Fibroblast of skin of left biceps (primary cell): ENCODE data around the gene EEPD1.

Experiments
- DNase-seq, 2 experiments: peaks; one replicate each; pipeline ENCODE4 v3.0.0-alpha.2; 2013; ENCODE audit warnings: low read depth in 2 of 2

Gene EEPD1

DNA sequence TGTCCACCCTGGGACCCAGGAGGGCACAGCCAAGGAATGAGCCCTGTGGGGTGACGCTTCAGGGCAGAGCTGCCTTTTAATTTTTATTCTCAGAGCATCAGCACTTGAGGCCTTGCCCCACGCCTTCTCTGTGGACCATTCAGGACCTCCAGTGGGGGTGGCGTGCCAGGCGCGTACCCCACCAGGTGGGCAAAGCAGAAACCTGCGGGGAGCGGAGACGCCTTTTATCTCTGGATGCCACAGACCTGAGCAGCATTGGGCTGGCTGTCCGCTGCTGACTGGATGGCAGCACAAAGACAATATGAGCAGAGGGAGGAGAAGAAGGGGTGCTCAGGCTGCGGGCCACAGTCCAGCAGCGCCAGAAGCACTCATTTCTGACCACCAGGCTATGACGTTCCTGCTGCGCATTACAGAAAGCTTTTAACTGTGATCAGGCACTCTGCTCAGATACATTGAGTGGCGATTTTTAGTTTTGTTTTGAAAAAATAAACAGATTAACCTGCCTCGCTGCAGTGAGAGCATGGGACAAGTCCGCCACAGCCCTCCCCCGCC is 146.2 kb downstream of the EEPD1 start:
- no peak for DNase-seq

DNA sequence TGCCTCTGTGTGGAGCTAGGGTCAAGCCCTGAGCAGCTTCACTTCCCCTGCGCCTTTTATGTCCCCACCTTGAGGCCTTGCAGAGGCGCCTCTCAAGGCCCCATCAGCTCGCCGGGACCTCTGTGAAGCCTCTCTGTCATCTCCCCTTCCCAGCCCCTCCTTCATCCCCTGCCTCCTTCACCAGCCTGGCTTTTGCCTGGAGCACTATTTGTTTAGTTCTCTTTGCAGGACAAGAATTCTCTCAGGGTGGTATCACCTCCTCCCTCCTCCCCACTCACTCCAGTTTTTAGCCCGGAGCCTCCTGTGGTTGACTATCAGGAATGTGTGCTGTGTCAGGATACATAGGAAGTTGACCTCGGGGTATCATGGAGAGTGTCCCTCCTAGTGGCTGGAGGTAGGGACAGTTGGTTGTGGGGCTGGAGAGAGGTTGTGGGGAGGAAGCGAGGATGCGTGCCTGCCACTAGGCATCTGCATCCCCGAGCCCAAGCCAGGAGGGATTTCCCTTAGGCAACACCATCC is 146.8 kb downstream of the EEPD1 start:
- DNase-seq, result no peak

DNA sequence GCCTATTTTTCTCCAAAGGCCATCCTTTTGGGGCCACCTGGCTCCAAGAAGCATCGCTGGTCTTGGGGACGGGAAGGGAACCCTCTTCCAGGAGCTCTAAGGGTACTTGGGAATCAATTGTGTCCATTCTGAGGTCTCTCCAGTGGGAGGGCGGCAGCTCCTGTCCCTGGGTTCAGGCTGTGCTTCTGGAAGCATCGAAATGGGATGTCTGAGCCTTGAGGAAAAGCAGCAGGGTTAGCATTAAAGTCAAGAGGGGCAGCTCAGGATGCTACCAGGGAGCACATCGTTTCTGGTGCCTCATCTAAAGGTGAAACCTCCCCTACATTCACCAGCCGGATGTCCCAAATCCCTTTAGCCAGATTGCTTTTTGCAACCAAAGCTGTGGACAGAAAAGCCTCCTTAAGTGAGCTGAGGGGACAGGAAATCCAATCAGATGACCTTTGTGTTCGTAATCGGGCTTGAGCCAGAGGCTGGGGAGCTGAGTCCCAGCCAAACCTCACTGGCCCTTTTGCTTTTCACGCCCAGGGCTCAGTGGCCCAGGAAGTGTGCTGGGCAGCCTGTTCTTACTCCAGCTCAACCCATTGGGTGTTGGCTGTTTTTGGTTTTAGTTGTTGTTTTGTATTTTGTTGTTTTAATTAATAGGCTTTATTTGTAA is 147.8 kb downstream of the EEPD1 start:
- DNase-seq, result no peak

DNA sequence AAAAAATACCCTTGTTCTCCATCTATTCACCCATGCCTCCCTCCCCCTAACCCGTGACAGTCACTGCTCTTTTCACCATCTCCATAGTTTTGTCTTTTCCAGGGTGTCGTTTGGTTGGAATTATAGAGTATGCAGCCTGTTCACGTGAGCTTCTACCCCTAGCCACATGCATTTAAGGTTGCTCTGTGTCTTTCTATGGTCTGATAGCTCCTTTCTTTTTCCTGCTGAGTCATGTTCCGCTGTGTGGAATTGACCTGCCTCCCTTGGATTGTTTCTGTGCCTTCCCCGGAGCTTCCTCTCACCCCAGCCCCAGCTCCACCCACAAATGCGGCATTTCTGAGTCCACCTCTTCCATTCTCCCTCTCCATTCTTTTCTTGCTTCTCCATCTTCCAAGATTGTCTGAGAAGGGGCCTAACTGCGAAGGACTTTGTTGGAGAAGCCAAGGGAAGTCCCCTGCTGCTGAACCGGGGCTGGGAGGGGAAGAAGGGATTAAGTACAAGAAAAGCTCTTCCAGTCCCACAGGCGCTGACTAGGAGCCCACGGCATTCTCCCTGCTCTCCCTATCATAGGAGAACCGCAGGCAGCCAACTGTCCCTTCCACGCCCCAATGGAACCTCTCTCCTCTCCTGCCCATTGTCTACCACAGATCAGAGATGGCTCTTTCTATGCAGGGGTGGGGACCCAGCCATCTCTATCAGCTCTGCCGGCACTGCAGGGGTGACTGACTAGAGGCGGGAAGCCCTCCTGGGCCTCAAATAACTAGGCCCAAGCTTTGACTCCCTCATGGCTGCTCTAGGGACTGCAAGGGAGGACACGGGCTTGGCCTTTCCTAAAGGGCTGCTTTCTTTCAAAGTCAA is 149.1 kb downstream of the EEPD1 start:
- DNase-seq, result no peak

DNA sequence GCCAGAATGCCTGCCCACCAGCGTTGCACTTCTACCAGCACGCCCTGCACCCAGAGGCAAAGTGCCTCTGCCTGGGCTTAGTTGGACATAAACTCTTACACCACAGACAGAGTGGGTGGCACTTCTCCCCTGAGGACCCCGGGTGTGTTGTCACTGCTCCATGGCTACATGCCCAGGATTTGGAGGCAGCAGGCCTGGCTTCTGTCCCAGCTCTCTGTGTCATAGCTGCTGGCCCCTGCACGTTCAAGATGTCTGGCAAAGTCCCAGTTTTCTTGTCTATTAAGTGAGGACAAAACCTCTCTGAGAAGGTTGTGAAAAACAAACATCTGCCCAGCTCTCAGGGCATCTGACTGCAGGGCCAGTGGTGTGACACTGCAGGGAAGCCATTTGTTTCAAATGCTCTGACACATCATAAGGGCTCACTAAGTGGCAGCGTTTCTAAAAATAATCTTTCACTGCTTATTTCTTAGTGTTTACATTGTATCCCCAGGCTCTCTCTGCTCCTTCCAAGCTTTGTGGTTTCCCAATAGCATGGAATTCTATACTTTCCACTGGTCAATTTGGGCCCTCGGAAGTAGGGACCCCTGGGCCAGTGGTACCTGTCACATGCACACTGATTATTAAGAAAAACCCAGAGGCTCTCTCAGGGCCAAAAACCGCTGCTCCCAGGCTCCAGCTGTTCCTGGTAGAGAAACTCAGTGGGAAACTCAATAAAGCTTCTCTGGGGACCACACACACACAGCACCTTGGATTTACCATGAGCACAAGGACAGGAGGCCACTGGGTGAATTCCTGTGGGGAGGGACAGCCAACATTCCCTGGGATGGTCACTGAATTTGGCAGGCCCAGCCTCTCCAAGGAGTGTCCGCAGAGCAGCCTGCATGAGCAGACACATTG is 150.4 kb downstream of the EEPD1 start:
- DNase-seq, result peak; percentile 73 to 75

DNA sequence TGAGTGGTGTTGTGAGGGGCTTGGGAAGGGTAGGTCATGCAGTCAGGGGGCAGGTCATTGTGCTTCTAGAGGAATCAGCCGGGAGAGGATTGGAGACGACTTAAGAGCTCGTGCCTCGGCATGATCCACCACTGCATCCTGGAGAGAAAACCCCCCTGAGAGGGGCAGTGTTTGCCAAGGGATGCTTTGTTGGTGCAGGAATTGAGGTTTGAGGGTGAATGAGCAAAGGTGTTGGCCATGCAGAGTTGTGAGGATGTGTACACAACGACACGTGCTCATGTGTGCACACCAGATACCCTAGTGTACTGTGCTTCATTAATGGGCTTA is 151.0 kb downstream of the EEPD1 start:
- DNase-seq, result no peak

DNA sequence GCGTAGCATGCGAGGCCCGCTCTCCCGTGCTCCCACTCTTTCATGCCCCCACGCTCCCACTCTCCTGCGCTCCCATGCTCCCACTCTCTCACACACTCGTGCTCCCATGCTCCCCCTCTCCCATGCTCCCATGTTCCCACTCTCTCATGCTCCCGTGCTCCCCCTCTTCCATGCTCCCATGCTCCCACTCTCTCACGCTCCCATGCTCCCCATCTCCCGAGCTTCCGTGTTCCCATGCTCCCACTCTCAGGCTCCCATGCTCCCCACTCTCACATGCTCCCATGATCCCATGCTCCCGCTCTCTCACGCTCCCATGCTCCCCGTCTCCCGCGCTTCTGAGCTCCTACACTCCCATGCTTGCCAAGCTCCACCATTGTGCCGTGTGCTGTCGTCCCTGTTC is 152.2 kb downstream of the EEPD1 start:
- DNase-seq, result no peak

DNA sequence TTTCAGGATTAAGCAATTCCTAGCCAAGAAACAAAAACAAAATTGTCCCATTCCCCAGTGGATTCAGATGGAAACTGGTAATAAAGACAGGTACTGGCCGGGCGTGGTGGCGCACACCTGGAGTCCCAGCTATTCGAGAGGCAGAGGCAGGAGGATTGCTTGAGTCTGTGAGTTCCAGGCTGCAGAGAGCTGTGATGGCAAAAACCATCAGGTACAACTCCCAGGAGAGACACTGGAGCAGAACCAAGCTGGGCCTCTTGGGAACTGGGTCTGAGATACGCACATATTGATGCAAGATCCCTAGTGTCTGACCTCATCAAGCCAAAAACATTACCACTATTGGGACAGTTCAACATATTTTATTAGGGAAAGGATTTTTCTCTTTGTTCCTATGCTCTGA is 152.6 kb downstream of the EEPD1 start:
- DNase-seq, result no peak

DNA sequence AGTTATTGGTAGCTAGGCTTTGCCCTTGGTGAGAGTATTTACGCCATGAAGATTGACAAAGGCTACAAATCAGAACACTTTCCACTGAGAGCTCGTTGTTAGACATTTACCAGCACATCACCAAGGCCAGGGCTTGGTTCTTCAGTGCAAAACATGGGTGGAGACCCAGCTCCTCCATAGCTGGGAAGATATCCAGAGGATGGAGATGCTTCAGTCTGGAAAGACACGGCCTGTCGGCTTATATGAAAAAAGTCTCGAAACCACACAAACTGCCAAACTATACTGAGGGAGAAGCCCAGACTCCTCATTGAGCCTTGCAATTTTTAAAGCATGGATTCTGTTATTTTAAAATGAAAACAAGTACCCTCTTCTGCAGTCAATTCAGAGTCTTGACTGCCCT is 153.2 kb downstream of the EEPD1 start:
- no peak for DNase-seq

DNA sequence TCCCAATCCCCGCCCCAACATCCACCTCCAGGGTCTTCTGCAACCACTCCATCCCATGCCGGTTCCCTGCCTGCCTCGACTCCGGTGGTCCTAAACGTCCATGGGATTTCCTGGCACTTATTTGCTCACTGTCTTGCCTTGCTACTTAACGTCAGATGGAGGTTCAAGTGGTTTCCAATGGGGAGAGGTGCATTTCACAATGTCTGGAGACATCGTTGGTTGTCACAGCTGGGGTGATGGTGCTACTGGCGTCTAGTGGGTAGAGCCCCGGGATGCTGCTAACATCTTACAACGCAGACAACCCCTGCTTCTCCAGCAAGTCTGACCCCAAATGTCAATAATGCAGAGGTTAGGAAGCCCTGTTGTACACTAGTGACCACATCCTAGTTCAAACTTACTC is 153.7 kb downstream of the EEPD1 start:
- no peak for DNase-seq

DNA sequence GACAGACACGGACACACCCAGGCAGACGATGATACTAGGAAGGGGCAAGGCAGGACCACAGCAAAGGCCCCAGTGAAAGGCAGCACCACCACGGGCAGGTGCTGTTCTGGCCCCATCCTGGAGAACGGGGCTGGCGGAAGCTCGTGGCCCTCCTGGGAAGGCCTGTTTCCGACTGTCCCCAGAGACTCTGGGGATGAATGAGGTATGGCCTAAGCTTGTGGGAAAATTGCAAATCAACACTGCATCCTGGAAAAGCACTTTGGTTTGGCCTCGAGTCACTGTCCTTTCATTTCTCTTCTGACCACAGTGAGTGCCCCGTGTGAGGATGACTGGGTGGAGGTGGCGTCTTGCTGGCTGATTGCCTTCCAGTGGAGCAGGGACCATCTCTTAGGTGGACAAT is 155.0 kb downstream of the EEPD1 start:
- no peak for DNase-seq

DNA sequence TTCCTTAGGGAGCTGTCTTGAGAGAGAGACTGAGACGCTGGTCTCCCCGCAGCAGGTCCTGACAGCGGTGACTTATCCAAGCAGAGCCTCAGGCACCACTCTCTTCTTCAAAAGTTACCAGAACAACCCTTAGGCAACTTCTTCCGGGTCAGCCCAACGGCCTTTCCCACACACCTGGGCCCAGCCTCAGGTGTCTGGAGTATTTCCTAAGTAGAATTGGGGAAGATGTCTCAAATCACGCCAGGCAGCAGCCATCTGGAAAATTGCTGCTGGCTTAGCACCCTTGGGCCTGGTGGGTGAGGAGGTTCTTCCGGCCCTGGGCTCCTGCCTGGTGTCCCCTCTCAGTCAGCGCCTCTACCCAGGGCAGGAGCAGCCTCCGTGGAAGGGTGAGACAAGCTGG is 156.2 kb downstream of the EEPD1 start:
- no peak for DNase-seq

DNA sequence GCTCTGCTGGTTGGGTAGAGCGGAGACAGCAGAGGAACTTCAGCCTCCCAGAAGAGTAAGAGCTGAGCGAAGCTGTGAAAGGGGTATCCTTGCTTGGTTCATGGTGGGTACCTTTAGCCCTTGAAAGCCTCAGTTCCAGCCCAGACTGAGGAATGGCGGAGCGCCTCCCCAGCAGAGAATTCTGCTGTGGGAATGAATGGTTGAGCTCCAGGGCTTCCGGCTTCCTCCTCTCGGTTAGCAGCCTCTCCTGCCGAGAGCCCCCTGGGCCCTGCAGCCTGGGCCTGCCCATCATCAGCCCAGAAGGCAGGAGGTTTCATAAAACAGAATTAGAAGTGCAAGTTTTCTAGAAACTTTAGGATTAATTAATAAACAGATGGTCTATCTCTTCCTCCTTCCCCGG is 156.7 kb downstream of the EEPD1 start:
- DNase-seq, result no peak

DNA sequence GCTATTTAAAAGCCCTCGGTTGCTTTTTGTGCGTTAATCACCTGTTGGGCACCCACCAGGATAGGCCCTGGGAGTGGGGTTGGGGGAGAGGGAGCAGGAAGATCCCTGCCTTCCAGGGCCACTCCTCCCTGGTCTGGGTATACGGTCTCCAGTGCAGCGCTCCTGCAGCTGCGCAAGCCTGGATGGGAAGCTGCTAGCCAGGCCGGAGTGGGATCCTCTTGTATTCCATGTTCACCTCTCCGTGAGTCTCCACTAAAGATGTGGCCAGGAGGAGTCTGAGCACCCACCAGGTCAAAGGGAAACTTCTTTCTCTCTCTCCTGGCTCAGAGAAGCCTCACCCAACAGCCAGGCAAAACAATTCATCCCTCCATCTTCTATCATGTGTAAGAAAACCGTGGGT is 157.8 kb downstream of the EEPD1 start:
- no peak for DNase-seq

DNA sequence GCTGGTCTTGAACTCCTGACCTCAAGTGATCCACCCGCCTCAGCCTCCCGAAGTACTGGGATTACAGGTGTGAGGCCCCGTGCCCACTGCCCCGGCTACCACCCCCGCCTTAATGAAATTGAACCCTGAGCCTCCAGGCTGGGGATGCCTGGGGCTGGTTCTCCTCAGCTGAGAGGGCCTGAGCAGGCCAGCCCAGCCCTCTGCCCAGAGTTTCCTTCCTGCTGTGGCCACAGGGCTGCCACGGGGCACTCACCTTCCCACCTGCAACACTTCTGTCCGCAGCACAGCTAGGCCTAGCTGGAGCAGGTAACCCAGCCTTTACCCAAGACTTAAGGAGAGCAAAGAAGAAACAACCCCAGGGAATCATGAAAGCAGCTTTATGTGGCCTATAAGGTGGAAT is 158.5 kb downstream of the EEPD1 start:
- no peak for DNase-seq

DNA sequence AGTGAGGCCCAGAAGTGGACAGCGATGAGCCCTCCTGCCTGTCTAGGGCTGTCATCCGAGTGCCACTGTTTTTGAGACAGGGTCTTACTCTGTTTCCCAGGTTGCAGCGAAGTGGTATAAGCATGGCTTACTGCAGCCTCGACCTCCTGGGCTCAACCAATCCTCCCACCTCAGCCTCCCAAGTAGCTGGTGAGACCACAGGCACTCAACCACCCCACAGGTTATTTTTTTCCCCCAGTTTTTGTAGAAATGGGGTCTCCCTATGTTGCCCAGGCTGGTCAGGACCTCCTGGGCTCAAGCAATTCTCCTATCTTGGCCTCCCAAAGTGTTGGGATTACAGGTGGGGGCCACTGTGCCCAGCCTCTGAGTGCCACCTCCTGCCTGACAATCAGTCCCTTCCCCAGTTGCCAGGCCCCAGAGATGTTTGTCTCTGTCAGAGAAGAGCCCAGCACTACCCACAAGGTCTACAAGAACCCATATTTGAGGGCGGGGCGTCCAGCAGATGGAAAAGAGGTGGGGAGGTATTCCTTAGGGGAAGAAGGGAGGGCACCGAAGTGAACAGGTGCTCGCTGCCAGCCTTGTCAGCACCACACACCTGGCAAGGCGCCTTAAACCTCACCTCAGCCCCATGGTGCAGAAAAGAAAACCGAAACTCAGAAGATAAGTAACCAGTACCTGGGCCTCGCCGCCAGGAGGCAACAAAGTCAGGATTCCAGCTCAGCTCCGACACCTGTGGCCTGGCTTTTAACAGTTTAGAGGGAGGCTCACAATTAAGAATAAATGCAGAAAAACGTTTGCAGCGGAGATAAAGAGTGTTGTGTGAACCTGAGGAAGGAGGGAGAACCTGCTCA is 159.2 kb downstream of the EEPD1 start:
- no peak for DNase-seq

DNA sequence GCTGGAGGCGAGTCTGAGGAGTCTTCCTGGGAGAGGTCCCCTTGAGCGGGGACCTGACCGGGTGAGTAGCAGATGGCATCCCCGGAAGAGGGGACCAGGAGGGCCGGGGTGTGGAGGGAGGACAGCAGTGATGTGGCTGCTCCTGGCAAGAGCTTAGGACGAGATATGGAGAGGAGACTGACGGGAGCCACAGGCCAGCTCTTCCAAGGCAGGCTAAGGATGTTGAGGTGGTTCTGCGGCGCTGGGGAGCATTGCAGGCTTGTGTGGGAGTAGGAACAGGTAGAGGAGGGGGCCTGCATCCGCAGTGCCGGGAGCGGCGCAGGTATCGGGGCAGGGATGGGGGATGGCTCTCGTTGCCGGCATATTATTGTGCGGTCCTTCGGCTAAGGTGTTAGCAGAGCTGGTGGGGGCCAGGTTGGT is 159.9 kb downstream of the EEPD1 start:
- DNase-seq, result no peak

DNA sequence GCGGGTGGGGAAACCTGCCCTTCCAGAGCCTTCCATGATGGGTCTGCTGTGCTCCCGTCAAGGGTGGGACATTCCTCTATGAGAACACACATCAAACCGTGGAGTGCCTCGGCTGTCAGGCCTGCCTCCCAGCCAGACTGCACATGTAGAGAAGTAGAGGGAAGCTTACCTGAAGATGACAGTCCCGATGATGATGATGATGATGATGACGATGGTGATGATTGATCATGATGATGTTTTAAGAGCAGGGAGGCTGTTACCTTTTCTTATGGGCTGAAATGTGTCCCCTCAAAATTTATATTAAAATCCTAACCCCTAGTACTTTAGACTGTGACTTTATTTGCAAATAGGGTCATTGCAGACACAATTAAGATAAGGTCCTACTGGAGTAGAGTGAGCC is 160.6 kb downstream of the EEPD1 start:
- DNase-seq, result no peak

DNA sequence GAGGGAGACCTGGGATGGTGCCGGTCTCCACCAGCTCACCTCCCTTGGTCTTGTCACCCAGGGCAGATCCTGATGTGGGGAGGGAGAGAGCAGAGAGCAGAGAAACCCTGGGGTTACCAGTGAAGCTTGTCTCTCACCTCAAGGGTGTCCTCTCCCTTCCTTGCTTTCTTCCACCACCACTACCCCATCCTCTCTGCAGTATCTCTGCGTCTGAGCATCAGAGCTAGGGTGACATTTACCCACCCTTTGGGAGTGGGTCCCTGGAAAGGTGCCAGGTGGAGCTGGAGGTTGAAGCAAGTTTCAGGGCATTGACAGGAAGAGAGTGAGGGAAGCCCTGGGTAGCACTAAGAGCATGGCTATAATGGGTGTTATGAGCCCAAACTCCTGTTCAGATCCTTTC is 161.4 kb downstream of the EEPD1 start:
- DNase-seq, result no peak

DNA sequence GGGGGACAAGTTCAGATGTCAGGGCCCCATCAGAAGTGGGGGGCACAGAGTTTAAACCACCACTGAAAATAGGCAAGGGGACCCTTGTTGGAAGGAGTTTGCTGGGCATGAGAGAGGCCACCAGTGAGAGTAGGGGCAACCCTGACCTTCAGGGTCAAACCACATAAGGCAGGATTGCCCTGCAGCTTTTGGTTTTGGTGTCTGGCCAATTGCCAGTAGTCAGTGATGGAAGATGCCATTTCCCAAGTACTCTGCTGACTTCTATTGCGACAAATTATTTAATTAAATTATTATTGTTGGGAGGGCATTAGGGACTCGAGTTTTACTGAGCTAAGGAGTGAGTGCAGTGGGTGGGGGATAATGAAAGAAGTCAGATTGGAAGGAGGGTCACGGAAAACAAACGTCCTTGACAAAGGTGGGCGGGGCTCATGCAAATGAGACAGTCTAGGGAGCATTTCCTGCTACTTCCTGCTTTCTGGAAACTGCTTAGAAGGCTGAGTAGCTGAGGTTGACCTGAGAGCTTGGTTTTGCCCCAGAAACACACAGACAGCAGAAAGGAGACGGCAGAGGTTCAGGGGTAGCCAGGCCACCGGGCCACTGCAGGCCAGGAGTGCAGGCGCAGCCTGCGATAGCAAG is 162.4 kb downstream of the EEPD1 start:
- no peak for DNase-seq

DNA sequence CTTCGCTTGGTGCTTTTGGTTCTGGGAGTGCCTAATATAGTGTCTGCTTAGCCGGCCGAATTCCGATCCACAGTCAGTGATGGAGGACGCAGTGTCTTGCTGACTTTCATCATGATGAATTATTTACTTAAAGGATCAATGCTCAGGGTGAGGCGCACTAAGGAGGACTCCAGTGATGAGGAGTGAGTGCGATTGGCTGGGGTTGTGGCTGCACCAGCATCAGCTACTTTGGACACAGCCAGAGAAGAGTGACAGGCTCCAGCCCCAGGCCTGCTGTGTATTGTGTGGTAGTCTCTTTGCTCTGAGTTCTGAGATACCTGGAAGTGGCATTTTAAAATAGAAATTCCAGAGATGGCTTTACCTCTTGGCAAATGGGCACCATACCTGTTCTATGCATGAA is 163.3 kb downstream of the EEPD1 start:
- DNase-seq, result no peak
